ENCODE results near the gene FAM222A. TPM values are rescaled to one million over a fixed set of nuclear protein-coding genes. Genes with fewer than 3 reads are reported as not detected.
A peak's percentile ranks its signal among the peaks of the same experiment; 100 is the strongest.

FAM222A gene
- total RNA-seq, 1 experiment from 2014 or later = 12.8 TPM

DNA sequence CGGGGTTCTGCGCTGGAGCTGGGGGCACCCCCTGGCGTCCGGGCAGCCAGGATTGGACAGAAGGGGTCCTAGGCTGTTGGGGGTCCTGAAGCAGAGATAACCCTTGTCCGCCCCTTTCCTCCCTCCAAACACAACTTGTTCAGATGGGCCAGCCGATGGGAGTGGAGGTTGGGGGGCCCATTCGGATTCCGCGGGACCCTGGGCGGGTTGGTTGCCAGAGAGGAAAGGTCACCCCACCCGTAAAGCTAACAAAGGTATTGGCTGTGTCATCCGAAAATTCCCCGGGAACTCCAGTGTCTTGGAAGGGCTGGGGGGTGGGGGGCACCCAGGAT lies 1.3 kb downstream of the FAM222A start:
- in situ Hi-C loops (cut with HindIII; ENCODE audit: low pct_unique_long_range_greater_than_20kb, low sequenced_read_pairs) (no loop called here), intact Hi-C loops (cut with micrococcal nuclease; ENCODE audit: unreplicated experiment) (loop anchor here (10.0 kb wide), 2 partner anchors 90 to 120 kb away; no protein-coding TSS in a partner anchor)
- TF ChIP-seq TCF7L2 (IDR thresholded peaks at IDR 0.05; ENCODE audit: low read depth, low read length) = no peak
- no peak for TF ChIP-seq POLR2AphosphoS5 (IDR thresholded peaks at IDR 0.05; ENCODE audit: low read depth, low read length)
- TF ChIP-seq, protein P1, sequence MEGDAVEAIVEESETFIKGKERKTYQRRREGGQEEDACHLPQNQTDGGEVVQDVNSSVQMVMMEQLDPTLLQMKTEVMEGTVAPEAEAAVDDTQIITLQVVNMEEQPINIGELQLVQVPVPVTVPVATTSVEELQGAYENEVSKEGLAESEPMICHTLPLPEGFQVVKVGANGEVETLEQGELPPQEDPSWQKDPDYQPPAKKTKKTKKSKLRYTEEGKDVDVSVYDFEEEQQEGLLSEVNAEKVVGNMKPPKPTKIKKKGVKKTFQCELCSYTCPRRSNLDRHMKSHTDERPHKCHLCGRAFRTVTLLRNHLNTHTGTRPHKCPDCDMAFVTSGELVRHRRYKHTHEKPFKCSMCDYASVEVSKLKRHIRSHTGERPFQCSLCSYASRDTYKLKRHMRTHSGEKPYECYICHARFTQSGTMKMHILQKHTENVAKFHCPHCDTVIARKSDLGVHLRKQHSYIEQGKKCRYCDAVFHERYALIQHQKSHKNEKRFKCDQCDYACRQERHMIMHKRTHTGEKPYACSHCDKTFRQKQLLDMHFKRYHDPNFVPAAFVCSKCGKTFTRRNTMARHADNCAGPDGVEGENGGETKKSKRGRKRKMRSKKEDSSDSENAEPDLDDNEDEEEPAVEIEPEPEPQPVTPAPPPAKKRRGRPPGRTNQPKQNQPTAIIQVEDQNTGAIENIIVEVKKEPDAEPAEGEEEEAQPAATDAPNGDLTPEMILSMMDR (IDR thresholded peaks at IDR 0.05) = no peak
- TF ChIP-seq, protein P2, sequence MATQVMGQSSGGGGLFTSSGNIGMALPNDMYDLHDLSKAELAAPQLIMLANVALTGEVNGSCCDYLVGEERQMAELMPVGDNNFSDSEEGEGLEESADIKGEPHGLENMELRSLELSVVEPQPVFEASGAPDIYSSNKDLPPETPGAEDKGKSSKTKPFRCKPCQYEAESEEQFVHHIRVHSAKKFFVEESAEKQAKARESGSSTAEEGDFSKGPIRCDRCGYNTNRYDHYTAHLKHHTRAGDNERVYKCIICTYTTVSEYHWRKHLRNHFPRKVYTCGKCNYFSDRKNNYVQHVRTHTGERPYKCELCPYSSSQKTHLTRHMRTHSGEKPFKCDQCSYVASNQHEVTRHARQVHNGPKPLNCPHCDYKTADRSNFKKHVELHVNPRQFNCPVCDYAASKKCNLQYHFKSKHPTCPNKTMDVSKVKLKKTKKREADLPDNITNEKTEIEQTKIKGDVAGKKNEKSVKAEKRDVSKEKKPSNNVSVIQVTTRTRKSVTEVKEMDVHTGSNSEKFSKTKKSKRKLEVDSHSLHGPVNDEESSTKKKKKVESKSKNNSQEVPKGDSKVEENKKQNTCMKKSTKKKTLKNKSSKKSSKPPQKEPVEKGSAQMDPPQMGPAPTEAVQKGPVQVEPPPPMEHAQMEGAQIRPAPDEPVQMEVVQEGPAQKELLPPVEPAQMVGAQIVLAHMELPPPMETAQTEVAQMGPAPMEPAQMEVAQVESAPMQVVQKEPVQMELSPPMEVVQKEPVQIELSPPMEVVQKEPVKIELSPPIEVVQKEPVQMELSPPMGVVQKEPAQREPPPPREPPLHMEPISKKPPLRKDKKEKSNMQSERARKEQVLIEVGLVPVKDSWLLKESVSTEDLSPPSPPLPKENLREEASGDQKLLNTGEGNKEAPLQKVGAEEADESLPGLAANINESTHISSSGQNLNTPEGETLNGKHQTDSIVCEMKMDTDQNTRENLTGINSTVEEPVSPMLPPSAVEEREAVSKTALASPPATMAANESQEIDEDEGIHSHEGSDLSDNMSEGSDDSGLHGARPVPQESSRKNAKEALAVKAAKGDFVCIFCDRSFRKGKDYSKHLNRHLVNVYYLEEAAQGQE (IDR thresholded peaks at IDR 0.05; ENCODE audit: insufficient read depth in 1 of 2, low read depth in 2 of 2, low read length in 1 of 2) = no peak
- no peak for TF ChIP-seq SIN3A (IDR thresholded peaks at IDR 0.05; ENCODE audit: borderline replicate concordance, insufficient read depth, low read depth, low read length)
- peak overlapping the region; percentile 57; the same call in 1 of the 2 replicates for H3K27ac ChIP-seq (ENCODE audit: low read length)
- ChIA-PET POLR2A (interaction anchor here (0.6 kb wide), 1 partner anchor 566 kb away, joined by 4 read pairs; the partner anchor contains the start of gene ATP2A2), CTCF (interaction anchor here (0.6 kb wide), 1 partner anchor 174 kb away, joined by 4 read pairs; no protein-coding TSS in a partner anchor)
- H3K4me3 ChIP-seq (ENCODE audit: low read depth in 2 of 2, low read length in 2 of 2) = peak overlapping the region; percentile 52 to 56
- no peaks in the 10 kb centered on the region for H3K9me3 ChIP-seq (ENCODE audit: control insufficient read depth, insufficient read depth, low read depth, low read length)
- ATAC-seq (no peak), DNase-seq (ENCODE audit: low read depth, low spot score) (no peak)
- no TSS peak for BruUV-seq (replicated peaks)
- H3K4me1 ChIP-seq (ENCODE audit: control insufficient read depth, insufficient read depth, low read length) = peaks cover 37% of the 10 kb centered on the region
- H3K27me3 ChIP-seq (ENCODE audit: control insufficient read depth, insufficient read depth, low read length) = no peaks in the 10 kb centered on the region
- H3K36me3 ChIP-seq (ENCODE audit: control insufficient read depth, insufficient read depth, low read length) = no peaks in the 10 kb centered on the region

DNA sequence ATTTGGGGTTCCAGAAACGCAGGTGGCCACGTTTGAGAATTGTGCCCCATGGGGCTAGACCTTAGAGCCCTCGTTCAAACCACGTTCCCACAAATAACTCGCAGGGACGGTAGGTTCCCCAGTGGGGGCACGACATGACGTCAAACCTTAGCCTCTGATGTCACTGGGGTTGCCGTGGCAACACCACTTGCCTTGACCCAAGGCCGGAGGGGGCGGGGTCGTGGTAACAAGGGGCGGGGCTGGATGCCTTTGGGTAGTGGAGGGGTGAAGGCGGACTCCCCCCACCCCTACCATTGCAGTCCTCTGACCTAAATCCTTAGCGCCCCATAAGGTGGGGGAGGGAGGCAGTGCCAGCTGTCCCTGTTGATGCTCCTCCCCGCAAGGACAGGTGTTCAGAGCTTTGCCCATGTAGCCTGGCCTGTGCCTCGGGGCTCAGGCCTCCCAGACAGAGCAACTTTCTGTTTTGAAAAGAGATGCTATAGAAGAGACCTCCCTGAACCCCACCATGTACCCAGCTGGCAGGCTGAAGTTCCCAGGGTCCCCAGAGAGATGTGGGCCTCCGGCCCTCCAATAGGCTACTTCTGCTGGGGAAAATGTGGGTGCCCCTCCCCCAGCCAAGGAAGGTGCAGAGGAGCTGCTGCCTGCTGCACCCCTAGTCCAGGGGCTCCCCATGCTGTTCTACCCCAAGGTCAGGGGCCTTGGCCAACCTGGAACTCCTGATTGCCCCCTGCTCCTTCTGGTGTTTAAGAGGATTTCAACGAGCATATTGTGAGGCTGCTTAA lies 1.9 kb downstream of the FAM222A start:
- H3K27me3 ChIP-seq (ENCODE audit: control insufficient read depth, insufficient read depth, low read length) = no peaks in the 10 kb centered on the region
- peaks cover 34% of the 10 kb centered on the region for H3K4me1 ChIP-seq (ENCODE audit: control insufficient read depth, insufficient read depth, low read length)
- in situ Hi-C loops (cut with HindIII; ENCODE audit: low pct_unique_long_range_greater_than_20kb, low sequenced_read_pairs) (no loop called here), intact Hi-C loops (cut with micrococcal nuclease; ENCODE audit: unreplicated experiment) (loop anchor here (10.0 kb wide), 2 partner anchors 91 to 121 kb away; no protein-coding TSS in a partner anchor)
- H3K36me3 ChIP-seq (ENCODE audit: control insufficient read depth, insufficient read depth, low read length) = no peaks in the 10 kb centered on the region
- CTCF ChIA-PET = no interaction called here
- ATAC-seq (no peak), DNase-seq (ENCODE audit: low read depth, low spot score) (no peak)
- no peak overlapping the region; the same call in 1 of the 2 replicates for H3K27ac ChIP-seq (ENCODE audit: low read length)
- POLR2A ChIA-PET = interaction anchor here (0.6 kb wide), 1 partner anchor 566 kb away, joined by 4 read pairs; the partner anchor contains the start of gene ATP2A2
- no TSS peak for BruUV-seq (replicated peaks)
- TF ChIP-seq SIN3A (IDR thresholded peaks at IDR 0.05; ENCODE audit: borderline replicate concordance, insufficient read depth, low read depth, low read length) = no peak
- TF ChIP-seq, protein P2 (IDR thresholded peaks at IDR 0.05; ENCODE audit: insufficient read depth in 1 of 2, low read depth in 2 of 2, low read length in 1 of 2) = no peak
- H3K4me3 ChIP-seq (ENCODE audit: low read depth in 2 of 2, low read length in 2 of 2) = peak overlapping the region; percentile 52 to 56
- no peaks in the 10 kb centered on the region for H3K9me3 ChIP-seq (ENCODE audit: control insufficient read depth, insufficient read depth, low read depth, low read length)
